Ovary (tissue), 9 donors: ENCODE measurements around the gene NUP210. TPM values are rescaled to one million over a fixed set of nuclear protein-coding genes. Genes with fewer than 3 reads are reported as not detected.

Source experiments
- DNase-seq, 5 donors: peaks; one replicate each; pipeline ENCODE4 v3.0.0-alpha.2; 2019 to 2020
- H3K27ac ChIP-seq, 2 donors: fragments of 200-600 bp; one replicate each; pipeline versions ENCODE4 v1.5.1 to v1.8.0; 2019 to 2022
- H3K27me3 ChIP-seq: fragments of 200-600 bp; one replicate; pipeline ENCODE4 v1.8.0; 2022
- H3K36me3 ChIP-seq: fragments of 200-600 bp; sonication (generic); one replicate; pipeline ENCODE4 v1.5.1; 2019
- H3K4me1 ChIP-seq: one replicate; pipeline ENCODE4 v1.8.1; 2013; ENCODE audit warnings: mild to moderate bottlenecking, moderate library complexity; ENCODE audit not compliant: insufficient read depth
- H3K4me3 ChIP-seq: fragments of 200-600 bp; sonication (generic); one replicate; pipeline ENCODE4 v1.5.1; 2017
- H3K9me3 ChIP-seq, 2 donors: fragments of 200-600 bp in 1 of 2; sonication (generic) in 1 of 2; one replicate each; pipeline versions ENCODE4 v1.5.1 to v1.8.1; 2013 to 2019; ENCODE audit warnings: mild to moderate bottlenecking in 1 of 2, moderate library complexity in 1 of 2
- CTCF ChIP-seq, 3 donors: fragments of 450-650 bp in 2 of 3; fragments of 200-600 bp in 1 of 3; IDR thresholded peaks; one replicate each; pipeline versions ENCODE4 v1.5.1 to v1.8.0; 2016 to 2022; ENCODE audit warnings: antibody characterized with exemption in 3 of 3, mild to moderate bottlenecking in 1 of 3
- EP300 ChIP-seq: sonication (generic); formaldehyde crosslinking; IDR thresholded peaks from one replicate; pipeline ENCODE4 v1.6.1; 2017; ENCODE audit warnings: antibody characterized with exemption
- POLR2A ChIP-seq: fragments of 450-650 bp; IDR thresholded peaks from one replicate; pipeline ENCODE4 v1.6.1; 2017; ENCODE audit warnings: antibody characterized with exemption, mild to moderate bottlenecking, moderate library complexity
- WGBS, 3 donors: extraction: QIAGEN DNeasy Blood & Tissue Kit in 1 of 3; methylation state at CpG; one replicate each; pipeline versions ENCODE4 v1.1.5 to v1.1.7; 2013 to 2017; 5-methylcytosine and 5-hydroxymethylcytosine counted together
- intact Hi-C, 4 donors: fragments of 100-400 bp; cut with DNase I; formaldehyde crosslinking; loops; one replicate each; pipeline versions ENCODE4 v1.11.0 to v1.15.1; 2022 to 2023
- polyA plus RNA-seq, 2 donors: library from polyadenylated mRNA; stranded (reverse); fragments of 200-250 nt in 1 of 2; fragments of 350-450 nt in 1 of 2; fragmentation: Illumina TruSeq in 1 of 2; extraction: RNeasy Lipid Tissue Mini Kit (QIAGEN cat#74804) in 1 of 2; gene quantifications; one replicate each; pipeline ENCODE4 v1.2.3, GENCODE V29; 2013 to 2014
- total RNA-seq, 7 donors: library from RNA; depleted of rRNA in 2 of 7; stranded (reverse); fragments of >200 nt in 2 of 7; fragmentation: NEBNext Ultra II Directional in 3 of 7; extraction: Animal tissue kit (Norgen Biotek cat#: 25700) in 3 of 7; gene quantifications; one replicate each; pipeline versions ENCODE4 v1.1.0 to v1.2.4, GENCODE V29; 2016 to 2023
- donor health status: DM: no; HTN: no; CAD: no; lungs with moderate emphysema.
- donor health status: DM: no; HTN: no; CAD: no.
- donor health status: Bipolar disorder and iron deficiency.
- donor health status: DM: yes; HTN: yes; CAD: no.
- donor health status: DM: no; HTN: no; CAD: no.
- donor health status: DM: yes; HTN: yes; CAD: no.

Gene NUP210
- total and polyA plus RNA-seq, 9 donors, result 1.4 to 5.8 (median 3.2) TPM

GRCh38 chr3:13349823-13350222 is 70.3 kb downstream of the NUP210 start:
- Histone ChIP-seq H3K27me3 (no peaks in the 10 kb centered on the region), H3K4me3 (no peak overlapping the region), H3K4me1 (no peaks in the 10 kb centered on the region), H3K9me3 (no peaks in the 10 kb centered on the region), H3K27ac (no peak overlapping the region), H3K36me3 (no peaks in the 10 kb centered on the region)
- DNase-seq, result no peak
- WGBS, 3 donors, result 78 to 81% (median 78%) methylated on average over 3 of the region's 3 CpGs
- no peak for TF ChIP-seq EP300
- TF ChIP-seq POLR2A, result no peak
- TF ChIP-seq CTCF (IDR thresholded peaks at IDR 0.05), result no peak
- intact Hi-C loops, result no loop called here

- H3K36me3 ChIP-seq, result no peaks in the 10 kb centered on the region
- H3K27ac ChIP-seq, result no peak overlapping the region
- no peak for TF ChIP-seq POLR2A
- 11 to 23% (median 17%) methylated on average over 13 of the region's 13 CpGs for WGBS, 3 donors
- H3K4me1 ChIP-seq, result no peaks in the 10 kb centered on the region
- no peaks in the 10 kb centered on the region for H3K9me3 ChIP-seq
- no peaks in the 10 kb centered on the region for H3K27me3 ChIP-seq
- intact Hi-C loops, result no loop called here
- no peak overlapping the region for H3K4me3 ChIP-seq
- DNase-seq, result no peak
These were observed 71.3 kb downstream of the NUP210 start for GRCh38 chr3:13348661-13349396.

- TF ChIP-seq POLR2A (no peak), EP300 (no peak), CTCF (IDR thresholded peaks at IDR 0.05) (no peak)
- 56 to 65% (median 58%) methylated on average over 3 of the region's 3 CpGs for WGBS, 3 donors
- intact Hi-C loops, result no loop called here
- Histone ChIP-seq H3K4me1 (no peaks in the 10 kb centered on the region), H3K9me3 (no peaks in the 10 kb centered on the region), H3K27me3 (no peaks in the 10 kb centered on the region), H3K36me3 (no peaks in the 10 kb centered on the region), H3K27ac (no peak overlapping the region), H3K4me3 (no peak overlapping the region)
- DNase-seq, result no peak
These were observed 72.0 kb downstream of the NUP210 start for GRCh38 chr3:13348100-13348499.

GRCh38 chr3:13347390-13347950 is 72.7 kb downstream of the NUP210 start:
- Histone ChIP-seq H3K27me3 (no peaks in the 10 kb centered on the region), H3K27ac (no peak overlapping the region), H3K36me3 (no peaks in the 10 kb centered on the region), H3K4me3 (no peak overlapping the region), H3K4me1 (no peaks in the 10 kb centered on the region), H3K9me3 (no peaks in the 10 kb centered on the region)
- no peak for DNase-seq
- no peak for TF ChIP-seq EP300
- intact Hi-C loops, result no loop called here
- 60 to 78% (median 68%) methylated on average over 15 of the region's 15 CpGs for WGBS, 3 donors

GRCh38 chr3:13346481-13347389 is 73.4 kb downstream of the NUP210 start:
- H3K4me3 ChIP-seq, result no peak overlapping the region
- H3K27ac ChIP-seq, result no peak overlapping the region
- intact Hi-C loops, result no loop called here
- no peaks in the 10 kb centered on the region for H3K9me3 ChIP-seq
- 80 to 83% (median 82%) methylated on average over 23 of the region's 23 CpGs for WGBS, 3 donors
- H3K27me3 ChIP-seq, result no peaks in the 10 kb centered on the region
- TF ChIP-seq POLR2A (no peak), CTCF (IDR thresholded peaks at IDR 0.05) (no peak), EP300 (no peak)
- H3K4me1 ChIP-seq, result no peaks in the 10 kb centered on the region
- H3K36me3 ChIP-seq, result no peaks in the 10 kb centered on the region
- no peak for DNase-seq
